Activated T-cell treated with anti-CD3 and anti-CD28 coated beads for 1 hour (primary cell): ENCODE results near the gene NFATC2.
"Not testable (repeated sequence)": the region's sequence is repeated elsewhere in the genome, so short reads cannot be mapped to it uniquely, and the experiment has no call there.

Experiments used
- DNase-seq: peaks from one replicate; pipeline ENCODE4 v3.0.0-alpha.2; 2020; ENCODE audit warnings: low read depth

The NFATC2 gene

DNA sequence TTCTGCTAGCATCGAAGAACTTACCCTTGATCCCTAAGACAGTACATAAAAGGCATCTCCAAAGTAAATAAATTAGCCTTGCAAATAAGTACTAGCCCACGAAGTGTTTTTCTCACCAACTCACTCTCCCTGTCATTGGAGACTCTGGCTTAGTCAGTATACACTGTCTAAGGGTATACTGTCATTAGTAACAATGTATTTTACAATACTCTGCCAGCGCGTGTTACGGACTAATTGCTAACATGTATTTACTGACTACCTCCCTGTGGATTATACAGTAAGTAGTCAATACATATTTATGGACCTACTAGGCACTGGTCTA, 72.1 kb downstream of the NFATC2 start:
- no peak for DNase-seq

DNA sequence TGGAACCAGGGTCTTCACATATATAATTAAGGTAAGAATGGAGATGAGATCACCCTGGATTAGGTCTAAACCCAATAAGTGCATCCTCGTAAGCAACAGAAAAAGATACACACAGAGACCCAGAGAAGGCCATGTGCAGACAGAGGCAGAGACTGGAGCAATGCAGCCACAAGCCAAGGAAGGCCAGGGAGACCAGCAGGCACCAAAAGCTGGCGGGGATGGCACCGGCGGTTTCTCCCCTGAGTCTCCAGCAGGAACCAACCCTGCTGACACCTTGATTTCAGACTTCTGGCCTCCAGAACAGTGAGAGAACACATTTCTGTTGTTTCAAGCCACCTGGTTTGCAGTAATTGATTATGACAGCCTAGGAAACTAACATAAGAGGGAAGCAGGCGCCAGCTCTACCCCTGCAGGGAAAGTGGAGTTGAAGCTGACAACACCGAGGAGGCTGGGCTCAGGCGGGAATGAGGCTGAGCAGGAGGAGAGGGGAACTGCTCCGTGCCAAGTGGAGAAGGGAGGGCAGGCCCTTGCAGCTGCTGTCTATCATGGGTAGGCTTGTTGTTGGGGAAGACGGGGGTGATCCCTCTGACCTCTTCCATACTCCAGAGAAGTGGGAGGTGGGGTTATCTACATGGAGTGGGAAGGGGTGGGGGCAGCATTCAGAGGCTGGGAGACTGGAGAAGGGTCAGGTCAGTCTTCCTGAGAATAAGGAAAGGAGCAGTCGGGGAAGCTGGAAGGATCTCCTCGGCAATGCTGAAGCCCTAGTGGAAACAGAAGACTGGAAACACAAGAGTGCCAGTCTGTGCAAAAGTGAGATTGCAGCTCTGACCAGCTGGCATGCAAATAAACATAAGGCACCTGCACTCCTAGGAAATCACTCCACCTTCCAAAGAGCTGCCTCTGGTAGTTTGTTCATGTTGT, 72.7 kb downstream of the NFATC2 start:
- DNase-seq, result no peak

DNA sequence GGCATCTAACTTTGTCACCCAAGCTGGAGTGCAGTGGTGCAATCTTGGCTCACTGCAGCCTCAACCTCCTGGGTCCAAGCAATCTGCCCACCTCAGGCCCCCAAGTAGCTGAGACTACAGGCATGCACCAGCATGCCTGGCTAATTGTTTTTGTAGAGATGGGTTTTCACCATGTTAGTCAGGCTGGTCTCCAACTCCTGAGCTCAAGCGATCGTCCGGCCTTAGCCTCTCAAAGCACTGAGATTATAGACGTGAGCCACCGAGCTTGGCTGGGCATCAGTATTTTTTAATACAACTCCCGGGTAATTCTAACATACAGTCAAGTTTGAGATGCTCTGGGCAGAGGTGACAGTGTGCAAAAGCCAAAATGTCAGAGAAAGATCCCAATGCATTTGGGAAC, 73.5 kb downstream of the NFATC2 start:
- no peak for DNase-seq

DNA sequence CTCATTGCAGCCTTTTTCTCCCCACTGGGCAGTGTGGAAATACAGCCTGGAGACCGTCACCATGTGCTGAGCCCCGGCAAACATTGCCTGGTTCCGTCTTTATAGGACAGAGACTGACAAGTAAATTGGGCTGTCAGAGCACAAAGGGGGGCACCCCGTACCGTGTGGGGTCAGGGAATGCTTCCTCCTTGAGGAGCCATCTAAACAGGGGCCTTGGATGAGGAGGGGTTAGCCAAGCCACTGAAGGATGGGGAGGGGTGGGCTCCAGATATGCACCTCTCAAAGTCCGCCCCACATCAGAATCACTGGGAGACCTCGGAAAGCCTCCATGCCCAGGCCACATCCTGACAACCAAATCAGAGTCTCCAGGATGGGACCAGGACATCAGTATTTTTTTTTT, 73.9 kb downstream of the NFATC2 start:
- DNase-seq, result no peak

DNA sequence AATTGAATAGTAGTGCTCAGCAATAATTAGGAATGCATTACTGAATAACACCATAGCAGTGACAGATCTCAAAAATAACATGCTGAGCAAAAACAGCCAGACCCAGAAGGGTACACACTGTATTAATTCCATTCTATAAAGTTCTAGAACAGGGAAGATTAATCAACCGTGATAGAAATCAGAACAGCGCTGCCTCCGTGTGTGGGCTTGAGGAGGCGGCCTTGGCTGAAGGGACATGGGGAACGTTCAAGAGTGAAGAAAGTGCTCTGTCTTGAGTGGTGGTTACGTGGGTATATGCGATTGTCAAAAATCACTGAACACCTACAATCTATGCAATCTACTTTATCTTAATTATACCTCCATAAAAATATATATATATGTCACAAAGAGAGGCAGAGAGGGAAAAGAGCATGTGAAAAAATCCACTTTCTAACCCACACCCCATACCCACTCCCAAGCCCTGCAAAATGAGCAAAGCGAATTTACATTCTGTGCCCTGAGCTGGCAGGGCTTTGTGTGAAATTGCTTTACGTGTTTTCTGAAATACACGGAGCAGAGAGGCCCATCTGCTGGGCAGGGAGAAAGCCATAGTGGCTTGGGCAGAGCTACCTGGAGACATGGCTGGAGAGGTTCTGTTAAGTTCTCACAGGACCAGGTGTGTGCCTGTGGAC, 74.4 kb downstream of the NFATC2 start:
- no peak for DNase-seq

DNA sequence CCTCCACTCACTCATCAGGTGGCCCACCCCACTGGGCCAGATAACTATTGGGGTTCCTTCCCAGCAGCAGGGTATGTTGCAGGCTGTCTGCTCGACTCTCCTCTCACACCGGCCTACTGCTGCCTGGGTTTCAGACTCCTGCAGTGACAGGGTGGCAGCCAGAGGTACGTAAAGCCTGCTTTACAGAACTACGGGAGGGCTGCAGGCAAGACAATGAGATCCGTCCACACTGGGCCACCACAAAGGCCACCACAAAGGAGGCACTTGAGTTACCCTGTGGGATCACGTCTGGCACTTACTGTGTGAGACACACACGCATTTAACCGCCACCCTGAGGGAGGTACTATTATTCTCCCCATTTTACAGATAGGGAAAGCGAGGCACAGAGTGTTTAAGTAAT, 78.5 kb downstream of the NFATC2 start:
- no peak for DNase-seq

DNA sequence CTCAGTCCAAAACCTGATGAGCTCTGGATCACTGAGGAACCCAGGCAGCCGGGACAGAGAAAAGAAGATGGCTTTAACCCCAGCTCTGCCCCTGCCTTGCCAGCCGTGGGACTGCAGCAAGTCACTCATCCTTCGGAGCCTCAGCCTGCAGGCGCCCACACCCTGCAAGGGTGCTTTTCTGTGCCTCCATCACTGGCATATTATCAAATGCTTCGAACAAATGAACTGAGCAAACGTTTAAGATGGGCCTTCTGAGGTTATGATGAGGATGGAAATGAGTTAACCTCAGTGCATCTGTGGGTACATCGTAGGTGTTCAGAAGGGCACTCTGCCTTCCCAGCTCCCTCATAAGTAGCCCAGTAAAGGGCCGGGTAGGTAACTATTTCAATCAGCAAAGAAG, 79.0 kb downstream of the NFATC2 start:
- DNase-seq, result no peak

DNA sequence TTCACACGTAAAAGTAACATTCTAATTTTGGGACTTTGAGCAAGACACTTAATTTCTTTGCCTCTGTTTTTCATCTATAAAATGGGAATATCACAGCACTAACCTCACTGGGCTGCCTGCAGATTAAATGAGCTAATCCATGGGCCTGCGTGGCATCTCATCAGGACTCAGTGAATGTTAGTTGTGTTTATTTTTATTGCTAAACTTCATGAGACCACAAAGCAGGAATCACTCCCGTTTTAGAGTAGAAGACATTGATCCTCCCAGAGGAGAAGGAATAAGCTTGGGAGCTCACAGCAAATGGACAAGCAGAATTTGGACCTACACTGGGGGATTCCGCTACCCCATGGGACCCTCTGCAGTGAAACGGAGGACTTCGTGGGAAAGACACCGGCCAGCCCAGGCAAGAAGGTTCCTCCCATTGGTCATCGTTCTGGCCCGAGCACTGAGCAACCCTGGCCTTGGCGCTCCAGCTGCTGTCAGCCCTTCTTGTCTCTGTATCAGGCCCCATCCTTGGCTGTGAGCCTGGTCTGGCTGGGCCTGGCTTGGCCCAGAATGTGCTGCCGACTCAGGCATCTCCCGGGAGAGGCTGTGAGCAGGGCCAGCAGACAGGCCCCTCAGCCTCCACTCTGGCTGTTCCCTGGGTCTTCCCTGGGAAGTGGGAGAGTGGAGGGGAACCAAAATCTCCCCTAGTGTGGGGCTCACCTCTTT, 79.8 kb downstream of the NFATC2 start:
- DNase-seq, result no peak

DNA sequence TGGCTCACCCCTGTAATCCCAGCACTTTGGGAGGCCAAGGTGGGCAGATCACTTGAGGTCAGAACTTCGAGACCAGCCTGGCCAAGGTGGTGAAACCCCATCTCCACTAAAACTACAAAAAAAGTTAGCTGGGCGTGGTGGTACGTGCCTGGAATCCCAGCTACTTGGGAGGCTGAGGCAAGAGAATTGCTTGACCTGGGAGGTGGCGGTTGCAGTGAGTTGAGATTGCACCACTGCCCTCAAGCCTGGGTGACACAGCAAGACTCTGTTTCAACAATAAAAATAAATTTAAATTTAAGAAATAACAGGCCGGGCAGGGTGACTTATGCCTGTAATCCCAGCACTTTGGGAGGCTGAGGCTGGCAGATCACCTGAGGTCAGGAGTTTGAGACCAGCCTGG, 80.7 kb downstream of the NFATC2 start:
- DNase-seq, result not testable (repeated sequence)

DNA sequence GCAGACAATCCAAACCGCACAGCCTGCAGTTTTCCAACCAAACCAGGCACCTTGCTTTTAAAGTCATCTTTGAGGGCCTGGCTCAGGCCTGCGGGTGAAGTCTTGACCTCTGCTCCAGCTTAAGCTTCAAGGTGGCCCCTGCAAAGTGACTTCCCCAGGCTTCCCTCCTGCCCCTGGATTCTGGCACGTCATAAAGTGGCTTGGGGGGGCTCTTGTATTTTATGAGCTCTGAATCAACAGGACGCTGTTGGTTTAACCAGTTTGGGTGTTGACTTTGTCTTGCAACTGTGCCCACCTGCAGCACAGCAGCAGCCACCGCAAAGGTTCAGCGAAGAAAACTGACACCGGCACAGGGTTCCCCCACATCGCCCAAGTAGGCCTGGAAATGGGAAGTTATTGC, 81.2 kb downstream of the NFATC2 start:
- DNase-seq, result no peak

DNA sequence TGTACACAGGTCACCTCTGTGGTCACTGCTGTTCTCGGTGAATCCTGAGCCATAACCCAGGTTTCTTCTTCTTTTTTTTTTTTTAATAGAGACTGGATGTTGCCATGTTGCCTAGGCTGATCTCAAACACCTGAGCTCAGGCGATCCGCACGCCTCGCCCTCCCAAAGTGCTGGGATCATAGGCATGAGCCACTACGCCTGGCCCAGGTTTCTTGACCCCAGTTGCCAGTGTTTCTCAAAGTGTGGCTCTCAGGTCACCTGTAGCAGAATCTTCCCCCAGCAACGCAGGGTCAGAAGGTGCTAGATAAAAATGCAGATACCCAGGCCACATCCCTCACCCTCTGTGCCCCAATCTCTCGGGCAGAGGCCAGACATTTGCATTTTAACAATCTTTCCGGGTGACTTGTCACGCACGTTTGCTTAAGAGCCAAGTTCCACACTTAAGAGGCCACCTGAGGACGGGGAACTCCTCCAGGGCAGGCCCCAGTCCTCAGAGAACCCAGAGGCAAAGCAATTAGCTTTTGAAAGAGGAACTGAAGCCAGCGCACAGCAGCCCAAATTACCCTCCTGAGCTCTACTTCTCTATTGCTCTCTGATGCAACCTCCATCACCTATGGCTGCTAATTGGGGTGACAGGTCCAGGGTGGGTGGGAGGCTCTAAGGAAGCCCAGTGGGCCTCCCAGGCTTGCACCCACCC, 81.8 kb downstream of the NFATC2 start:
- DNase-seq, result no peak

DNA sequence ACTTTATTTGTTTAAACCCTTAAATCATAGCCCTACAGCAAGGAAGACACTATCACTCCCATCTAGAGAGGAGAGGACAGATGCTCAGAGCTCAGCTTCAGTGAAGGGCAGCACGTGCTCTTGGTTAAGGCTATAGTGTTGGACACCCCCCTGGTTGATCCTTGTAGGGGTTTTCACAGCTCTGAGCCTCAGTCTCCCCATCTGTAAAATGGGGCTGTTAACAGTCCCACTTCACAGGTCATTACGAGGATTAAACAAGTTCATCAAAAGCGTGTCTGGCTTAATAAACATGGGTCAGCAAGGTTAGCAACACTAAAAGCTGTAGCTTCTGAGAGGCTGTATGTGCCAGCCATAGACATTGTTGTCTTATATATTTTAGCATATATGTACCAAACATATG, 82.4 kb downstream of the NFATC2 start:
- DNase-seq, result no peak

DNA sequence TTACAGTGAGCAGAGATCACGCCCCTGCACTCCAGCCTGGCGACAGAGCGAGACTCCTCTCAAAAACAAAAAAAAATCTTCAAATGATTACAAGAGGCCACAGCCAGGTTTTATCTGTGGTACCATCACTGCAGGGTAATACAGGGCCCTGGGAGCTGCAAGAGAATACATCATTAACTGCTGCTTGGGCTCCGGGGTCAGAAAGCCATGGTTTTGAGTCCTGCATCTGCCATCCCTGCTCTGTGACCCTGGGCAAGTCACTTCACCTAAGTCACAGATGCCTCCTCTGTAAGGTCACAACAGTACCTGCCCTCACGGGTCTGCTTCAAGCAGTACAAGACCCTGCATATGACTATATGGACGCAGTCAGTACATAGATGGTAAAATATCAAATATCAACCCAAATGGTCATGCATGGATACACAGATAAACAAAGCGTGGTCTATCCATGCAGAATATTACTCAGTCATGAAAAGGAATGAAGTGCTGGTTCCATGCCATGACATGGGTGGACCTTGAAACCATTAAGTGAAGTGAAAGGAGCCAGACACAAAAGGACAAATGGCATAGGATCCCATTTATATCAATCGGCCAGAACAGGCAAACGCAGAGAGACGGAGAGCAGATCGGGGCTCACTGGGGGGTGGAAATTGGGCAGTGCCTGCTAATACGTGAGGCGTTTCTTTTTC, 83.6 kb downstream of the NFATC2 start:
- no peak for DNase-seq

DNA sequence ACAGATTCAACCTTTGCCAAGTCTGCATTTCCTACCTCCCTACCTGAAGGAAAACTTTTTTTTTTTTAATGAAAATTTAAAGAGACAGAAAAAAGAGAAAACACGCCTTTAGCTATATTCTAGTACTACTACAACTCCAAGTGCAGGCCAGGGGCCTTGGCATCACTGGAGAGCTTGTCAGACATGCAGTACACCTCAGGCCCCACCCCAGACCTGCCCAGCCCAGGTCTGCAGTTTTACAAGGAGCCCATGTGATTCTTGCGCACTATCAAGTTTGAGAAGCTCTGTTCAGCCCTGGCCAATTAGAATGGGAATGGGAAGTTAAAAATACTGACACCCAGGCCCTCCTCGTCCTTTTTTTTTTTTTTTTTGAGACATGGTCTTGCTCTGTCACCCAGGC, 85.0 kb downstream of the NFATC2 start:
- no peak for DNase-seq

DNA sequence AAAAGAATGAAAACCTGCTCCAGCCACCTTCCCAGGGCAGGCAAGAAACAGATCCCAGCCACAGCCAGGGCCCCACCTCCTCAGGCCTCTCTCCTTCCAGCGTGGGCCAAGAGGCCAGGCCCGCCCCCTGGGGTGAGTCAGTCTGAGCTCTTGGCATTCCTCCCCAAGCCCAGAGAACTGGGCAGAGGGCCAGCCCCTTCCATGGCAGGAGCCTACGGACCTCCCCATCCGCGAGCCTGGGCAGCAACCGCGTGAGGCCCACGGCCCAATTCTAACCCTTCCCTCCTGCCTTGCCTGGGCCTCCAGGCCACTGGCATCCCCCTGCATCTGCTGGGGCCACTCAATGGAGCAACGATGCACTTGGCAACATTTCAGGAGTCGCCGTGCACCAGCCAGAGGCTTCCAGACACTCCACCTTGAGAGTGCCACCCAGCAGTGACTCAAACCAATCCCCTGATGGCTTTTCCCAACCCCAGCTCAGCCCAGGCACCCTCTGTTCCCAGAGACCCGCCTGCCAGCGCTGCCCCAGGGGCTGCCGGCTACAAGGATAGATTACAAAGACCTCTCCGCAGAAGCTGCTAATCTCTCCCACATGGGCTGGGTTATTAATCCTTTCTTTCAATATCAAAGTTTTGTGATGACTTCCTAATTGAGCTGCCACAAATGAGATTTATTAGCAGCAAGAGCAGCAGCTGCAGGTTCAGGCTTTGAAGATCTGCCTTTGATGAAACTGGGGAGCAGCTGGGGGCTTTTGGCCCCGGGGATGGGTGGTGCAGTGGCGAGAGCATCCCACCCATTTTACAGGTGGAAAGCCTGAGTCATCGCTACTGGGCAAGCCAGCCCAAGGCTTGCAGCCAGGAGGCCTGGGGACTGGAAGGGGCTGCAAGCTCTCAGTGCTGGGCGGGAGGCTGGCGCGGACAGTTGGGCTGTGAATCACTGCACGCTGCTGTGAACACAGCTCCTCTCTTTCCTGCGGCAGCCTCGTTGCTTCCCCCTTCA, 85.7 kb downstream of the NFATC2 start:
- no peak for DNase-seq

DNA sequence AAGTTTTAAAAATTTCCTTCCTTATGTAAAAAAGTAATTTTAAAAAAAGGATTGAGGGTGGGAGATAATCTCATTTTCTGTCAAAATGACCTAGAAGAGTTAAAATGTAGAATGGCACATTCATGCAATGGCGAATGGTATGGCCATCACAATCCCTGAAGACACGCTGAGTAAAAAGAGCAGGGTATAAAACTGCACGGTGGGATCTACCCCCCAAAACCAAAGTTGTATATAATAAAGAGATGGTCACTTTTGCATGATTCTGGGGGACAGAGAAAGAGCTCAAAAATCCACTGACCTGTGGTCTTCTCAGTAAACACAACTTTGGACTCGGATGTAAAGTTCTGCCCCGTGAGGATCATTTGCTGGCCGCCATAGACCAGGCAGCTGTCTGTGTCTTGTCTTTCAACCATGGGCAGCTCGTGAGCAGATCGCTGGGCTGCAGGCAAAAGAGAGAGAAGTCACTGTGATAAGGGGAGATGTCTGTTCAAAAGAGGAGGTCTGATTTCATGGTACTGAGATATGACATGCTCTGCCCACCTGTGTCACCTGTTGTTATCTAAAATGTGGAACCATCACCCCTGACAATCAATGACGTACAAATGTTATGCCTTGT, 88.2 kb downstream of the NFATC2 start:
- DNase-seq, result no peak

DNA sequence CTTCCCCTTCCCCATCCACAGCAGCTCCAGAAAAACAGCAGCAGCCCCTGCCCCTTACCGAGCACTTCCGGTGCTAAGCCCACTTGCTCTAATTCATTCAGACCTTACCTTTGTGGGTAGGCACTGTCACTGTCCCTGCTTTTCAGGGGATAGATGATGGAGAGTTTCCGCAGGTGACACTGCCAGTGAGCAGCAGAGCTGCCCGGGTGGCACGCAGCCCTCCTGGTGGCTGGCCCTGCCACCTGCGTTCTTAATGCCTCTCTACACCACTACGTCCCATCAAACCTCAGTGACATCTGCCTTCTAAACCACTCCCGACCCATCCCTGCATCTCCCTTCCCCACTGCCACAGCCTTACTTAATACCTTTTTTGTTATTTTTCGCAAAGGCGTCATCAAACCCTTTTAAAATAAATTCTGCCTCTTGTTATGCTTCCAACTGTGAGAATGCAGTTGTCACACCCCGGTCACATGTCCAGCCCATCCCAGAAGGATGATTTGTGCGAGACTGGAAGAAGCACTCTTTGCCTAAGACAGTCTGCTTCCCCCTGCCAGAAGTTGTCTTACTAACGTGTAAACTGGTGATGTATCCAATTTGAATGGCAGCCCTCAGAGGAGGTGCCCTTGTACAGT, 89.7 kb downstream of the NFATC2 start:
- no peak for DNase-seq

DNA sequence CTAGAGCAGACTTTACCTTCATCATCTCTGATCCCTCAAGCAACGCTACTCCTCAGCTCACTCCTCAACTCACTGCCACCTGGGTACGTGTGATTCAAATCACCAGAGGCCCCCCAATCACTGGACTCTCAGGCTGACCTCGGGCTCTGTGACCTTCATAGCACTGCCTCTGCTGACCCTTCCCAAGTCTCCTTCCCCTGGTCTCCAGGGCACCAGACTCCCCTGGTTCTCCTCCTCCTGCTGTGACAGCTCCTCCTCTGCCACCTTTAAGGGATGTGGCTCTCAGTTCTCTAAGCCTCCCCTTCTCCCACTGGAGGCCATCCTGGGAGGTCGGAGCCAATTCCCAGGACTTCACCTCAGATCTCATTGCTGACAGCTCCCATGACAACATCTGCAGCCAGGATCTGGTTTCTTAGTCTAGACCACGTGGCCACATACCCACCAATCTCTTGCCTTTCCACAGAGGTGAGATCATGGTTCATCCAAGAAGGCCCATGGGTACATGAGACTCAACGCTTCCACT, 90.4 kb downstream of the NFATC2 start:
- no peak for DNase-seq

DNA sequence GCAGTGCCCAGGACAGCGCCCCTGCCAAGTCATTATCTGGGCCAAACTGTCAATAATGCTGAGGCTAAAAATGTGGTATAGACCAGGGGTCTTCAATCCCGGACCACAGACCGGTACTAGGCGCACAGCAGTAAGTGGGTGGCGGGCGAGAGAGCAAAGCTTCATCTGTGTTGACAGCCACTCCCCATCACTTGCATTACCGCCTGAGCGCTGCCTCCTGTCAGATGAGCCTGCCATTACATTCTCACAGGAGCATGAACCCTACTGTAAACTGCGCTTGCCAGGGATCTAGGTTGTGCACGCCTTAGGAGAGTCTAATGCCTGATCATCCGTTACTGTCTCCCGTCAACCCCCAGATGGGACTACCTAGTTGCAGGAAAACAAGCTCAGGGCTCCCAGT, 91.0 kb downstream of the NFATC2 start:
- no peak for DNase-seq
